Activated effector memory CD4-positive, alpha-beta T cell treated with Interleukin-2 at 50 U/mL for 16 hours (primary cell): ENCODE data around the gene DOCK1.

ENCODE experiments used
- DNase-seq: peaks from one replicate; pipeline ENCODE4 v3.0.0-alpha.2; 2020

The DOCK1 gene

GRCh38 chr10:127500127-127500526 lies 594.9 kb downstream of the DOCK1 start:
- DNase-seq: no peak
